ENCODE results near the gene GJB4. TPM values are rescaled to one million over a fixed set of nuclear protein-coding genes. Genes with fewer than 3 reads are reported as not detected.

Gene GJB4
- not detected in 2 replicates for total RNA-seq

DNA sequence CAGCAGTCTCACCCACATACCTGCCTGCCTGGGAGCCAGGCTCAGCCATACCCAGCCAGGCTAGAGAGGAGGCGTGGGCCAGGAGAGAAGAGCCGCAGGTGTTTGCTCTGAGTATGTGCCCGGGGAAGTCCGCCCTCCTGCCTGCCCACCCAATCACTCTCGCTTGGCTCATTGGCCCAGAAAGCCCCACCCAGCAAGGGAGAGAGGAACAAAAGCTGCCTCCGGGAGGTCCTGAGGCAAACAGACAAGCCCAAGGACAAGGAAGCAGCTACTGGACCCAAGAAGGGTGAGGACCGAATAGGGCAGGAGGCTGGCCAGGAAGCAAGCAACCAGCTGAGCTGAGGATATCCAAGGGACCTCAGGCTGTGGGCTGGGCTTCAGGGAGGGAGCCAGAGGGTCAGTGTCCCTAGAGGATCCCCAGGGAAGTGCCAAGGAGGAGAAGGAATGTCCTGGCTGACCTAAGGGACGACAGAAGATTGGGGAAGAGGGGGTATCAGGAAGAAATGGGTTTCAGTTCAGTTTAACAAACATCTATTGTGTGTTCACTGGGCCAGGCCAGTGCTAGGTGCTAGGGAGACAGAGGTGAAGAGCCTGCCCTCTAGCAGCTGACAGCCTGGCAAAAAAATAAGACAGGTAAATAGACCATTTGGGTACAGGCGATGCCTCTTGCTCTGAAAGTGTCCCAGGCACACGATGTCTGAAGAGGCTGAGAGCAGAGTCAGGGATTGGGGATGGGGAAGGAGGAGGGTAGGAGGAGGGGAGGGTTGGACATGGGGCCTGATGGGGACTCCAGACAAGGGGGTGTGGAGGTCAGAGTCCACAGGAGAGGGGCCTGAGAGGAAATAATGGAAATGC, at the start of gene GJB4:
GJB4 (plus strand) TSS at position 238 of the 855 bp plus-strand sequence. CDS start 1,515 bp downstream, outside the sequence.

DNA sequence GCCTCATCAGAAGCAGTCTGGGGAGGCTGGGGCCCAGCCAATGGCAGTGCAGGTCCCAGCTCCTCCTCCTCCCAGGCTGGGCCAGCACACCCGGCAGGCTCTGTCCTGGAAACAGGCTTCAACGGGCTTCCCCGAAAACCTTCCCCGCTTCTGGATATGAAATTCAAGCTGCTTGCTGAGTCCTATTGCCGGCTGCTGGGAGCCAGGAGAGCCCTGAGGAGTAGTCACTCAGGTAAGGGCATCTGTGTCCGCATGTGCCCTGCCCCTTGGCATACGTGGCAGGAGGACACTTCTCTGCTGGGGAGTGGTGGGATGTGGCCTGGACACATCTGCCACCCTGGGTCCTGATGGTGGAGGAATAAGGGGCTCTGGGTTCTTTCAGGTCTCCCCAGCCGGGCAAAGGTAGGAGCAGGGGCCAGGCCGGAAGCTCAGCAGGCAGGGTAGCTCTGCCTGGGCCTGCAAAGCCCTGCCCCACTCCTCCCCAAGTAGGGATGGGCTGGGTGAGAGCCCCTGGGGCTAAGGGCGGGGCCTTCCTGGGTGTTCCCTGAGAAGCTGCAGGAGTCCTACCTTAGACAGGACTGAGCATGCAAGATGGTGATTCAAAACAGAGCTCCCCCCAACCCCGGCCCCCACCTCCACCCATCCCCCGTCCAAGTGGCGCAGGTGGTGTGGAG, 4.4 kb upstream of the GJB4 start, which contains the start of gene GJB5:
GJB5 (plus strand) TSS at position 84 of the 674 bp plus-strand sequence. CDS start 2,284 bp downstream, outside the sequence.

GRCh38 chr1:34781071-34781843, 21.7 kb downstream of the GJB4 start, which contains the start of gene GJB3:
TSS of gene GJB3 (plus strand) at chr1:34781214. CDS start at chr1:34784763, 3,549 bp downstream.

GRCh38 chr1:34792868-34793727, 33.6 kb downstream of the GJB4 start, which contains the start of gene GJA4:
TSS of gene GJA4 (plus strand) at chr1:34792999. CDS start at chr1:34794214, 1,215 bp downstream.

Other genes with a start within 250 kb of the GJB4 start
- gene GJB5, start 4.7 kb upstream of the GJB4 start, total RNA-seq: 0.15 TPM in 1 of 2 replicates, not detected in the other
- not detected in 2 replicates for gene GJB3, start 21.5 kb downstream of the GJB4 start, total RNA-seq
- 0.15 TPM in 1 of 2 replicates, not detected in the other for gene GJA4, start 33.3 kb downstream of the GJB4 start, total RNA-seq
- gene SMIM12, start 100.0 kb downstream of the GJB4 start, total RNA-seq: 22.8 and 38.5 TPM in 2 replicates
- gene DLGAP3, start 169.9 kb downstream of the GJB4 start, total RNA-seq: 0.17 TPM in 1 of 2 replicates, not detected in the other
- 35.9 and 39.0 TPM in 2 replicates for gene TMEM35B, start 225.6 kb downstream of the GJB4 start, total RNA-seq